GM21528 (cell line): ENCODE results near the gene SYVN1.
A peak's percentile ranks its signal among the peaks of the same experiment; 100 is the strongest.
"Not testable (repeated sequence)": the region's sequence is repeated elsewhere in the genome, so short reads cannot be mapped to it uniquely, and the experiment has no call there.

Source experiments
- ATAC-seq: cut with Tn5 transposase; IDR thresholded peaks from one replicate; pipeline ENCODE4 v1.9.1; 2021; ENCODE audit warnings: mild to moderate bottlenecking, moderate library complexity; ENCODE audit not compliant: unreplicated experiment, low FRiP score

SYVN1 gene

DNA sequence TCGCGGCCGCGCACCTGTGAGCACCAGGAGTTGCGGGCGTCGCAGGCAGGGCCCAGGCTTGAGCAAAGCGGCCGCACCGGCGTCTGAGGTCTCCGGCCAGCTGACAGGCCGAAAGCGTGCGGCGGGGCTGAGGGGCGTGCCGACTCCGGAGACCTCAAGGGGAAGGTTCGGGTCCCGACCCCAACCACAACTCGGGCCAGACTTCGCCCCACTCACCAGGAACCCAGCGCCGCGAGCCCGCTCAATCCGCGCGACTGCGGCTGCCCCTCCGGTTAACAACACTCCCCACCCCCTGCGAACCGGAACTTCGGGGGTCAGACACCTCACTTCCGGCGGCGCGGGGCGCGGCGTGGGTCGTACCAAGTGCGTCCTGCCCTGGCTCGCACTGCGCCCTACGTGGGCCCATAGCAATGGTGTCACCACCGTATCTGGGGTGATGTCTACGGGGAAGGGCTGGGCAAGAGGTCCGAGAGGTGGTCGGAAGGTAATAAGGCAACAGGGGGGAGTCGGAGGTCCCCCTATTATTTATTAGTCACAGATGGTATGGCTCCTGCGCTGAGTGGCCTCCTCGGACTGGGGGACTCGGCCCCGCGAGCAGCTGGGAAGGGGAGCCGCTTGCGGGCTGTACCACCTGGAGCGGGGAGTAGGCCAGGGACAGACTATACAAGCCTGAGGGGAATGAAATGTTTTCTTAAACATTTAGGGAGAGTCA is at the start of gene SYVN1:
Gene SYVN1 (minus strand): TSS at position 280 of the 712 bp plus-strand sequence. CDS start 918 bp downstream, outside the sequence.
- peak; percentile 59 for ATAC-seq

DNA sequence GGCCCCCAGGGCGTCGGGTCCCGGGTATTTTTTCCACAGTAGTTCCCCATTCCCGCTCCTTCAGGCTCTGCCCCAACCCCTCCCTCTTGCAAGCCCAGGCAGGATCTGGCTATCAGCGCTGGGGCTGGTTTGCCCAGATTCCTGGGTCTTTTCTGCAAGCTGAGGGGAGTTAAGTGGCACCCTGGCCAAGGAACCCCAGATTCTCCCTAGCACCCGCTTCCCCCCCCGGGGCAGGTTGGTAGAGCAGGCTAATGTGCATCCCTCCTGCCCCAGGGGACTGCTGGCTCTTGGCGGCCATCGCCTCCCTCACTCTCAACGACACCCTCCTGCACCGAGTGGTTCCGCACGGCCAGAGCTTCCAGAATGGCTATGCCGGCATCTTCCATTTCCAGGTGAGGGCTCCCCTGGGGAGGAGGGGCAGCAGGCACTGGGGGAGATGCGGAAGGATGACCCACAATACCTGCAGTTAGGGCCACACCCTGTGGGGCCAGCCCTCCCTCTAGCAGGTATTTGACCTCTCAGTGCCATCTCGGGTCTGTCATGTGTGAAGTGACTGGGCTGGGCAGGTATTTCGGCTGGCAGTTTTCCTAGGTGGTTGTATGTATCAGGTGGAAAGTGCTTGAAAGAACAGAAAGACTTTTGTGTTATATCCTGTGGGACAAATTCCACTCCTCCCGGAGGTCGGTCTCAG is 49.0 kb upstream of the SYVN1 start:
- no peak for ATAC-seq

DNA sequence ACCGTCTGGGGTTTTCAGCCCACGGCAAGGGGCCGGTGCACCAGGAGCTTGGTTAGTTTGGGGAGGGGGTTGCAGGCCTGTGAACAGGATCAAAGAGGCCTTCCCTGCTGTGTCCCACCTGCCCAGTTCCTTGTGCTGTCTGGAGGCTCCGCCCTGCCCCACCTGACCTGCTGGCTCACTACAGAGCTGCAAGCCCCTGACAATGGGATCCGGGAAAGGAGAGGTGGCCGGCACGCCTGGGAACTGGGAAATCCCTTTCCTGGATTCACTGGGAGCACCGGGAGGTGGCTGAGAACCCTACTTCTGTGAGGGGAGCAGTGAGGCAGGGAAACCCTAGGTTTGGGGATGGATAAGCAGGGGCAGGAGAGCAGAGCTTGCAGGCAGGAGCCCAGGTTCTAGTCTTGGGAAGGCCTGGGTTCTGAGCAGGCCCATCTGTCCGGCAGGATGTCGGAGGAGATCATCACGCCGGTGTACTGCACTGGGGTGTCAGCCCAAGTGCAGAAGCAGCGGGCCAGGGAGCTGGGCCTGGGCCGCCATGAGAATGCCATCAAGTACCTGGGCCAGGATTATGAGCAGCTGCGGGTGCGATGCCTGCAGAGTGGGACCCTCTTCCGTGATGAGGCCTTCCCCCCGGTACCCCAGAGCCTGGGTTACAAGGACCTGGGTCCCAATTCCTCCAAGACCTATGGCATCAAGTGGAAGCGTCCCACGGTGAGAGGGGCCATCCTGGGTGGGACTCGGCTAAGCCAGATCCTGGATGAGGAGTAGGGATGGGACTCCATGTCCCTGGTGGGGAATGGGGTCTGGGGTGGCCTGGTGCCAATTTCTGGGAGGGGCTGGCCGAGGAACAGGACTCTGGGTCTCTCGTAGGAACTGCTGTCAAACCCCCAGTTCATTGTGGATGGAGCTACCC is 48.2 kb upstream of the SYVN1 start:
- no peak for ATAC-seq

GRCh38 chr11:65181569-65182257 is 47.4 kb upstream of the SYVN1 start, which contains the start of gene CAPN1:
TSS of gene CAPN1 (plus strand) at chr11:65181928. CDS start at chr11:65182702, 774 bp downstream.
- peak; percentile 46 for ATAC-seq

GRCh38 chr11:65180877-65181568 is 46.7 kb upstream of the SYVN1 start:
- peak; percentile 44 for ATAC-seq

- ATAC-seq: not testable (repeated sequence)
These were observed 40.3 kb upstream of the SYVN1 start for GRCh38 chr11:65174571-65175010.

DNA sequence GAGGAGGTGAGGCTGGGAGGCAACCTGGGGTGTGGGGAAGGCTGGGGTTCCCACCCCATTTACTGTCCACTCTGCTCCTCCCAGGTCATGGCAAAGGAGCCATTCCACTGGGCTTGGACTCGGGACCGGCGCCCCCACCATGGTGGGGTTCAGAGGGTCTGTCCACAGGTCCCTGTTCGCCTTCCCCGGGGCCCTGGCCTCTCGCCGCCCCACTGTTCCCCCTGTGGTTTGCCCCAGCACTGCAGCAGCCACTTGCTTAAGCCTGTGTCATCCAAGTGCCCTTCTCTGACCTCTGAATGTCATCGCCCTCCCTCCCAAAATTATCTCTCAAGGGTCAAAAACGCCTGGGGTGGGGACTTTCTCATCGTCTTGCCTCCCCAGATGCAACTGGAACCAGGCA is 38.3 kb upstream of the SYVN1 start:
- ATAC-seq: no peak

DNA sequence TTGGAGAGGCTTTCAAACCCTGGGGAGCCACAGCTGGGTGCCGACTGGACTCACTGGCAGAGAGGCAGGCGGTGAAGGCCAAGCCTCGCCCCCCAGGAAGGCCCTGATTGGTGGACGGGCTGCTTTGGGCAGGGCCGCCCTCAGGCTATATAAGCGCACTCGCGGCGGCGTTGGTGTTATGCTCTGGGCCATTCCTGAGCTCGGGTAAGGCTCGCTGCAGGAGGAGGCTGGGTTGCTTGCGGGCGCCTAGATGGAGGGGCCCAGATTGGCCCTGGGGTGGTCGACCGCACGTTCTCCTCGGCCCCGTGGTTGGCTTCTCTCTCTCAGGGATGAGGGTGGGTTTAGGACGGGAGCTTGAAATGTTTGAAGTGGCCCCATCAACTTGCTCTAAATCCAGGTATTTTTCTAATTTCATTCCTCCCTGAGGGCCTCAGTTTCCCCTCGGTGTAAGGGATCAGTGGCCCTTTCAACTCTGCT is 35.8 kb upstream of the SYVN1 start, which contains the start of gene SPDYC:
Gene SPDYC (plus strand): TSS at position 176 of the 477 bp plus-strand sequence. CDS start 1,125 bp downstream, outside the sequence.
- ATAC-seq: no peak

DNA sequence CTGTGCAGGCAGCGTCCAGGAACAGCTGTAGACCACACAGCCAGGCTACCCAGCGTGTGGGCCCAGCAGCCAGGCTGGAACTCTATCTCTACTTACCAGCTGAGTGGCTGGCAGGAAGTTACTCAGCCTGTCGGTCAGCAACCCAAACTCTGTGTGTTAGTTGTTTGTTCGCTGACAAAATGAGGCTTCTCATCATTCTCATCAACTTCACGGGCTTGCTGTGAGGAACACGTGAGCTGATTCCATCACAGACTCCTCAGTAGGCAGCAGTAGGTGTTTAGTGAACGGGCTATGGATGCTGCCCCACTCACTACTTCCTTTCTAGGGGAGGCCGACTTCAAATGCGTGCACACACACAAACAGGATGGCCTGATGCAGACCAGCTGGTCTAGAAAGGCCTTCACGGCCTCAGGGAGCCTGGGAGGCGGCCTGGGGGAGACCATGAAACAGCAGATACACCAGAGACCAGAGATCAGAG is 34.9 kb upstream of the SYVN1 start:
- ATAC-seq: no peak

DNA sequence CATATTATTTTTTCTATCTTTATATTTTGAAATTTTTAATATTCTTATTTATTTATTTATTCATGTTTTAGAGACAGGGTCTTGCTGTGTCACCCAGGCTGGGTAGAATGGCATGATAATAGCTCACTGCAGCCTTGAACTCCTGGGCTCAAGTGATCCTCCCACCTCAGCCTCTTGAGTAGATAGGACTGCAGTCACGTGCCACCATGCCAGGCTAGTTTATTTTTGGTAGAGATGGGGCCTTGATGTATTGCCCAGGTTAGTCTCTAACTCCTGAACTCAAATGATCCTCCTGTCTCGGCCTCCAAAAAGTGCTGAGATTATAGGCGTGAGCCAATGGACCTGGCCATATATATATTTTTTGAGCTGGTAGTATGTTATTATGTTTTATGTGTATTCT is 33.3 kb upstream of the SYVN1 start:
- no peak for ATAC-seq

GRCh38 chr11:65166893-65167292 is 32.6 kb upstream of the SYVN1 start:
- no peak for ATAC-seq

- ATAC-seq: no peak
These were observed 31.3 kb upstream of the SYVN1 start for GRCh38 chr11:65165410-65166317.

DNA sequence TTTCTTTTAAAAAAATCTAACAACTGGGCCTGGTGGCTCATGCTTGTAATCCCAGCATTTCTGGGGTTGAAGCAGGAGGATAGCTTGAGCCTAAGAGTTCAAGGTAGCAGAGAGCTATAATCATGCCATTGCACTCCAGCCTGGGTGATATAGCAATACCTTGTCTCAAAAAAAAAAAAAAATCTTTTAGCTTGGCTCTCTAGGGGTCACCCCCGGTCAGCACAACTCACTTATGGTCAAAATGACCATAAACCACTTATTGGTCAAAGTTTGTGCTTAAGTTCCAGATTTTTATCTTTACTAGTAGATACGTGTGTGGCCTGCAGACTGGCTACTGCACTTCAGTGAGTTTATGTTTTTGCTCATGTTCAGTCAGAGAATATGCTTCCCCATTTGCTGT is 29.4 kb upstream of the SYVN1 start:
- ATAC-seq: no peak

GRCh38 chr11:65160643-65161042 is 26.3 kb upstream of the SYVN1 start:
- ATAC-seq: no peak

- peak; percentile 60 for ATAC-seq
These were observed 24.7 kb upstream of the SYVN1 start for GRCh38 chr11:65159012-65159411.

DNA sequence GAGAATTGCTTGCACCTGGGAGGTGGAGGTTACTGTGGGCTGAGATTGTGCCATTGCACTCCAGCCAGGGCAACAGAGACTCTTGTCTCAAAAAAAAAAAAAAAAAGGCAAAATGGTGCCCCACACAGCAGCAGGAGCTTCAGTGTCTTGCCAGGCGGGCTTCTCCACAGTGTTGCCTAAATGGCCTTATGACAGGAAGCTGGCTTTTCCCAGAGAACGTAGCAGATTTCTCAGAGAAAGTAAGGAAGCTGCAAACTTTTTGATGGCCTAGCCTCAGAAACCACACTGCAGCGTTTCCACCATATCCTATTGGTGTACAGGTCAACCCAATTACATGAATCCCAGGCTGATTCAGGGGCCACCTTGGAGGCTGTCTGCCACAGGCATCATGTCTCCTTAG is 23.0 kb upstream of the SYVN1 start:
- ATAC-seq: no peak

GRCh38 chr11:65156926-65157325 is 22.6 kb upstream of the SYVN1 start:
- no peak for ATAC-seq

DNA sequence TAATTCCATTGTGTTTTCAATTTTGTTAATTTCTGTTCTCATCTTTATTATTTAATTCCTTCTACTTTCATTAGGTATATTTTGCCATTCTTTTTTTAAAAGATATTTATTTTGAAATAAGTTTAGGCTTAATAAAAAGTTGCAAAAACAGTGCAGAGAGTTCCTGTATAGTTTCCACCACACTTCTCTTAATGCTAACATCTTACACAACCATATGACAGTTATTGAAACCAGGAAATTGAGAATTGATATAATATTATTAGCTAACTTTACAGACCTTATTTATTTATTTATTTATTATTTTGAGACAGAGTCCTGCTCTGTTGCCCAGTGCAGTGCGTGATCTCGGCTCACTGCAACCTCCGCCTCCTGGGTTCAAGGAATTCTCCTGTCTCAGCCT is 21.9 kb upstream of the SYVN1 start:
- no peak for ATAC-seq
